GM12873 (cell line): ENCODE measurements around the gene PLA2G4B.

Experiments
- TF ChIP-seq, protein P1 (sequence below): IDR thresholded peaks from 2 replicates; pipeline ENCODE4 v1.5.1; 2012; ENCODE audit warnings: low read depth, mild to moderate bottlenecking, moderate library complexity, low read length, control low read depth; ENCODE audit not compliant: insufficient read depth; ENCODE audit errors: missing control alignments

PLA2G4B gene

DNA sequence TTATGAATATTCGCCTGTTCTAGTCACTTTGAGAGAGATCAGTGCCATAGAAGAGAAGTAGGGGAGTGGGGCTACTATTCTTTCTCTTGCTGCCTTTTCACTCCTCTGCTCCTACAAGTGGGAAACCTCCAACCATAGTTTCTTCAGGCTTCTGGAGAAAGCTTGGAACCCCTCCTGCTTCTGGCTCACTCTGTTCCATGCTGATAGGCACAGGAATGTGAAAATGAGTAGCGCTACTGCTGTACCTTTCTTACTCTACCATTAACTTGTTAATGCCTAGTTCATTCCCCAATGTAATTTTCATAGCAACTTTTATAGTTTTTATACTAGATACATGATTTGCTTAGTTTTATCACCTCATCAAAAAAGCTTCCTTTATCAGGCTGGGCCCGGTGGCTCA is 37.5 kb upstream of the PLA2G4B start:
- TF ChIP-seq, protein P1, sequence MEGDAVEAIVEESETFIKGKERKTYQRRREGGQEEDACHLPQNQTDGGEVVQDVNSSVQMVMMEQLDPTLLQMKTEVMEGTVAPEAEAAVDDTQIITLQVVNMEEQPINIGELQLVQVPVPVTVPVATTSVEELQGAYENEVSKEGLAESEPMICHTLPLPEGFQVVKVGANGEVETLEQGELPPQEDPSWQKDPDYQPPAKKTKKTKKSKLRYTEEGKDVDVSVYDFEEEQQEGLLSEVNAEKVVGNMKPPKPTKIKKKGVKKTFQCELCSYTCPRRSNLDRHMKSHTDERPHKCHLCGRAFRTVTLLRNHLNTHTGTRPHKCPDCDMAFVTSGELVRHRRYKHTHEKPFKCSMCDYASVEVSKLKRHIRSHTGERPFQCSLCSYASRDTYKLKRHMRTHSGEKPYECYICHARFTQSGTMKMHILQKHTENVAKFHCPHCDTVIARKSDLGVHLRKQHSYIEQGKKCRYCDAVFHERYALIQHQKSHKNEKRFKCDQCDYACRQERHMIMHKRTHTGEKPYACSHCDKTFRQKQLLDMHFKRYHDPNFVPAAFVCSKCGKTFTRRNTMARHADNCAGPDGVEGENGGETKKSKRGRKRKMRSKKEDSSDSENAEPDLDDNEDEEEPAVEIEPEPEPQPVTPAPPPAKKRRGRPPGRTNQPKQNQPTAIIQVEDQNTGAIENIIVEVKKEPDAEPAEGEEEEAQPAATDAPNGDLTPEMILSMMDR = no peak

DNA sequence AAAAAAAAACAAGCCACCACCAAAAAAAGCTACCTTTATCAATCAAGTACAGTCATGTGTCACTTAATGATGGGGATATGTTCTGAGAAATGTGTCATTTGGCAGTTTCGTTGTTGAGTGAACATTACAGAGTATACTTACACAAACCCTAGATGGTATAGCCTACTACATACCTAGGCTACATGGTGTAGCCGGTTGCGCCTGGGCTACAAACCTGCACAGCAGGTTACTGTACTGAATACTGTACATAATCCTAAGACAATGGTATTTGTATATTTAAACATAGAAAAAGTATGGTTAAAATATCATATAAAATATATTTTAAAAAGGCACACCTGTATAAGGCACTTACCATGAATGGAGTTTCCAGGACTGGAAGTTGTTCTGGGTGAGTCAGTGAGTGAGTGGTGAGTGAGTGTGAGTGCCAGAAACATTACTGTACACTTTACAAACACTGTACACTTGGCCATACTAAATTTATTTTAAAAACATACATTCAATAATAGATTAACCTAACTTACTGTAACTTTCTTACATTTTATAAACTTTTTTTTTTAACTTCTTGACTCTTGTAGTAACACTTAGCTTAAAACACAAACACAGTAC is 36.7 kb upstream of the PLA2G4B start:
- TF ChIP-seq, protein P1 = no peak

DNA sequence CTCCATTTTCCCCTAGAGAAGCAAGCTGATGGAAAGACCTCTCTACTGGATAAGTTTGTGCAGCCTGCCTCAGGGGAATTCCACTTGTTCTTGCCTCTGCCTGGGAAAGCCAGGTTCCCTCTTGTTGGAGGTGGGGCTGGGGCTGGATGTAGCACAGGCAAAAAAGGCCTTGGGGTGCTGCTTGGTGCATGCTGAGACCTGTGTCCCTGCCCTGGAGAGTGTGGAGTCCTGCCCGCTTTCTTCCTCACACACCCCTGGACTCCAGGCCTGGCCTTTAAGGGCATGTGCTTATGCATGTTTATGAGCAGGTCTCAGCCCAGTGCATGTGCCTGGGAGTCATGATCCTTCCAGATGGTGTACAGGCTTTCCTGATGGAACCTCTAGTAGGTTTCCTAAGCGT is 34.3 kb upstream of the PLA2G4B start:
- TF ChIP-seq, protein P1 = no peak

DNA sequence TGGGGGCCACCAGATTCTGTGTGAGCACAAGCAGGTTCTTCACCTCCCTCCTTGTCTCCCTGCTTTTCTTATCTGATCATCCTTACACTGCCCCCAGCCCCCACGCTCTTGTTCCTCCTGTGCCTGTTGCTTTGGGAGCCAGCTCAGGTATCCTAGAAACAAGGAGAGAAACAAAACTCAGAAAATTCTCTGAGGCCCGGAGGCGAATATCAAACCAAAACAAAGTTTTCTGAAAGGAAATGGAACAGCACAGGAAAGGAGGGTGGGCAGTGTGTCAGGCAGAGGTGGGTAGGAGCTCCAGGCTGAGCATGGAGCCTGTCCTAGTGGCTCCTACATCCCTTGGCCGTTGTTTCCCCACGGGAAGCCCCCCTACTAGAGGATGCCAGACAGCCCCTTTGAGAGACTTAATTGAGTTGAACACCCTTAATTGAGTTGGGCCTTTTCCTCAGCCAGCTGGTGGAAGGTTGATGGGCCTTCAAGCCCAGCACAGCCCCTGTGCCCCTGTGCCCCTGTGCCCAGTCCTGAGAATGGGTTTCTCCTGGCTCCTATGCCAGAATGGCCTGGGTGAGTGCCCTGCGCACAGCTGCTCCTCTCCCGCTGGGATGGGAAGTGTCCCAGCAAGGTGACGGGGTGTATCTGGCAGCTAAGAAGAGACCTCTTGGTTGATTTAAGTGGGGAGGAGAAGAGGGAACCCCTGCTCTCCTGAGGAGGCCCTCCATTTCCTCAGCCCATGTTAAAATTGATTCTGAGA is 33.6 kb upstream of the PLA2G4B start:
- TF ChIP-seq, protein P1 = no peak

DNA sequence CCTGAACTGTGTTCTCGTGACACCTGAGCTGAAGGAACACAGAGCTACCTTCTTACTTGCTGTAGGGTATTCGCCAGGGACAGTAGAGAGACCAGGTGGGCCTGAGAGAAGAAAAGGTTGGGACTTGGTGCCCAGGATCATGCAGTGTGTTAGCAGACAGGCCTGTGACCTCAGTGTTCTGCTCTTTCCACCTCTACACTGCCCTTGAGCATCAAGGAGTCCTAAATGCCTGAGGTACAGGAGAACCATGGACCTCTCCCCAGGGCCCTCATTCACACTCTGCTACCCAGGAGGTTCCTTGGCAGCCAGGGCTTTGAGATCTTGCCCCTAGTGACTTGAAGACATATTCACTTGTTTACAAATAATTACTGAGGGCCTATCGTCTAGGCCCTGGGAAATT is 32.9 kb upstream of the PLA2G4B start:
- TF ChIP-seq, protein P1 = no peak

DNA sequence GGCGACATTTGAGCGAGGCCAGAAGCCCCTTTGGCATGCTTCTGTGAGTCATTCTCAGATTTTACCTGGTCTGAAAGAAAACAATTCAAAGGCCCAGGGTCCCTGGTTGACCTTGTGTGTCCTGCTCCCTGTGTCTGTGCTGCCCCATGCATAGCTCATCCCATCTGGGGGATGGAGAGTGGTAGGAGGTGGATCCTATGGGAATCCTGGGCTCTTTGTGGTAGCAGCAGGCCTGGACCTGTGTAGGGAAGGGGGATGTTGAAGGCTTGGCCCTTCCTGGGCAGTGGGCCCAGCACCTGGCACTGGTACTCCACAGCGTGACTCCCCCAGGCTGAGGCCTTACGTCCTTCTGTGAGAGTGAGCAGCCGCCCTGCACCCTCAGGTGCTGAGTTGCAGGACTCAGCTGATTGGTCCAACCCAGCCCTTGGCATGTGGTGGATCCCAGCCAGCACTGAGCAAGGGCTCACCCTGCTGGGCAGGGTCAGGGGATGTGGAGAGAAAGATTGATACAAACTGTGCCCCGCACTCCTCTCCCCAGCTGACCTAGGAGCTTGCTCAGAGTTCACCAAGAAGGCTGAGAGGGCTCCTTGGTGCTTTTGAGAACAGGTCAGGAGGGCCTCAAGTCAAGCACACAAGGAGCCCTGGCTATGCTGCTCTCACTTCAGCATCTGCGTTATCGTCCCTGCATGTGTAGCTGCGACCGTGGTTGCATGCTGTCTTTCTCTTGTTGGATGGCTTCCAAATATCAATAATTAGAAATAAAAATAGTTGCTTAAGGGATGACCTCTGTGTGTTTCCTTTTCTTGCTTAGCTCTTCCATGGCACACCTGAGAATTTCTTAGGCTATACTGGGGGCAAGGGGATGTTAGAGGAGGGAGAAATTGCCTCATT is 32.1 kb upstream of the PLA2G4B start:
- TF ChIP-seq, protein P1 = no peak

DNA sequence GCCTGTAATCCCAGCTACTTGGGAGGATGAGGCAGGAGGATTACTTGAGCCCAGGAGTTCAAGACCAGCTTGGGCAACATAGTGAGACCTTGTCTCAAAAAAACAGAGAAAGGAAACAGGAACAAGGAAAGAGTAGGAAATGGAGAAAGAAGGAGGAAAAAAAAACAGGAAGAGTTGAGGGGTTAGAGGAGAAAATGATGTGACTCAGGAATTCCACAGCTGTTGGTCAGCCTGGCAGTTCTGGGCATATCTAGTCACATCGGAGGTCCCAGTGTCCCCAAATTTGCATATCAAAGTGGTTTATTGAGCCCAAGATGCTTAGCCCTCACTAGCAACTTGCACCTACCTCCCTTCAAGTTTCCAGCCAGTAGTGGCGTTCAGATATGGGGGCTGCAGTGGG is 29.5 kb upstream of the PLA2G4B start:
- TF ChIP-seq, protein P1 = no peak
